Endodermal cell (in vitro differentiated cells): ENCODE measurements around the gene DNMT3L. TPM values are rescaled to one million over a fixed set of nuclear protein-coding genes. Genes with fewer than 3 reads are reported as not detected.

Experiments used
- DNase-seq: peaks from one replicate; pipeline ENCODE4 v3.0.0-alpha.2; 2017
- H3K27ac ChIP-seq: 2 replicates; pipeline ENCODE4 v1.5.1; 2013; ENCODE audit warnings: mild to moderate bottlenecking, low read depth, low read length, moderate library complexity
- H3K27me3 ChIP-seq: 2 replicates; pipeline ENCODE4 v1.6.1; 2013; ENCODE audit warnings: mild to moderate bottlenecking, low read length, moderate library complexity; ENCODE audit not compliant: insufficient read depth, control insufficient read depth, poor library complexity, severe bottlenecking
- H3K36me3 ChIP-seq: 2 replicates; pipeline ENCODE4 v1.7.0; 2013; ENCODE audit warnings: mild to moderate bottlenecking, low read length, moderate library complexity; ENCODE audit not compliant: control insufficient read depth, insufficient read depth
- H3K4me1 ChIP-seq: one replicate; pipeline ENCODE4 v1.7.0; 2013; ENCODE audit warnings: low read length; ENCODE audit not compliant: control insufficient read depth, insufficient read depth
- H3K4me3 ChIP-seq: 2 replicates; pipeline ENCODE4 v1.5.1; 2013; ENCODE audit warnings: mild to moderate bottlenecking, low read length, moderate library complexity
- H3K9ac ChIP-seq: 2 replicates; pipeline ENCODE4 v1.6.1; 2013; ENCODE audit warnings: mild to moderate bottlenecking, low read length, moderate library complexity; ENCODE audit not compliant: poor library complexity, severe bottlenecking; ENCODE audit errors: extremely low read depth
- H3K9me3 ChIP-seq: 2 replicates; pipeline ENCODE4 v1.6.1; 2013; ENCODE audit warnings: mild to moderate bottlenecking, low read length, moderate library complexity; ENCODE audit not compliant: control insufficient read depth
- H3K27ac Mint-ChIP-seq: 2 replicates; pipeline ENCODE4 v1.8.0; 2020; ENCODE audit warnings: mixed read lengths
- H3K27me3 Mint-ChIP-seq: 2 replicates; pipeline ENCODE4 v1.8.0; 2021; ENCODE audit warnings: mild to moderate bottlenecking, mixed read lengths; ENCODE audit not compliant: insufficient read depth
- H3K36me3 Mint-ChIP-seq: 2 replicates; pipeline ENCODE4 v1.8.0; 2020; ENCODE audit warnings: low read depth, mixed read lengths
- H3K4me1 Mint-ChIP-seq: 2 replicates; pipeline ENCODE4 v1.8.0; 2020; ENCODE audit warnings: mixed read lengths
- H3K4me3 Mint-ChIP-seq: 2 replicates; pipeline ENCODE4 v1.8.0; 2020; ENCODE audit warnings: mild to moderate bottlenecking, moderate library complexity, mixed read lengths
- H3K9me3 Mint-ChIP-seq: 2 replicates; pipeline ENCODE4 v1.8.0; 2020; ENCODE audit warnings: mild to moderate bottlenecking, mixed read lengths
- CTCF ChIP-seq: fragments of 200-600 bp; sonication (generic); conservative IDR thresholded peaks from 2 replicates; pipeline ENCODE4 v1.5.0; 2021; ENCODE audit warnings: antibody characterized with exemption, mild to moderate bottlenecking
- WGBS, 2 experiments: methylation state at CpG; one replicate each; pipeline versions ENCODE4 v1.1.5 to v1.1.7; 2013; ENCODE audit warnings: missing lambda C conversion rate in 2 of 2, mixed read lengths in 1 of 2; ENCODE audit not compliant: insufficient coverage in 1 of 2, insufficient read length in 1 of 2; 5-methylcytosine and 5-hydroxymethylcytosine counted together
- total RNA-seq, 2 donors: library from RNA; stranded (reverse); fragmentation: NEBNext Ultra II Directional in 1 of 2; extraction: Animal tissue kit (Norgen Biotek cat#: 25700) in 1 of 2; gene quantifications; 2 replicates in 1 of 2; 3 replicates in 1 of 2; pipeline ENCODE4 v1.2.1, GENCODE V29; 2021

The DNMT3L gene
- total RNA-seq, 2 donors from 2014 or later = 1.3 TPM; not detected in 1

- H3K9me3 Mint-ChIP-seq = peaks cover 4% of the 10 kb centered on the region
Measured at GRCh38 chr21:44272284-44272858, 10.7 kb upstream of the DNMT3L start.

GRCh38 chr21:44271558-44272283, 10.0 kb upstream of the DNMT3L start:
- Mint-ChIP-seq H3K9me3 (peaks cover 4% of the 10 kb centered on the region), H3K4me3 (no peak overlapping the region), H3K36me3 (no peaks in the 10 kb centered on the region), H3K27me3 (no peaks in the 10 kb centered on the region), H3K27ac (no peak overlapping the region), H3K4me1 (peaks cover 7% of the 10 kb centered on the region)
- Histone ChIP-seq H3K36me3 (no peaks in the 10 kb centered on the region), H3K4me3 (no peak overlapping the region), H3K9me3 (no peaks in the 10 kb centered on the region), H3K27me3 (no peaks in the 10 kb centered on the region), H3K4me1 (no peaks in the 10 kb centered on the region), H3K27ac (no peak overlapping the region), H3K9ac (no peak overlapping the region)
- no peak for DNase-seq
- no peak for TF ChIP-seq CTCF
- 92 to 96% methylated on average over 14 to 18 of the region's 18 CpGs for WGBS, 2 experiments

More at GRCh38 chr21:44272284-44272858, 10.7 kb upstream of the DNMT3L start:
- Mint-ChIP-seq H3K36me3 (no peaks in the 10 kb centered on the region), H3K4me3 (no peak overlapping the region), H3K27me3 (no peaks in the 10 kb centered on the region), H3K4me1 (peaks cover 6% of the 10 kb centered on the region), H3K27ac (no peak overlapping the region)
- Histone ChIP-seq H3K27ac (no peak overlapping the region), H3K9me3 (no peaks in the 10 kb centered on the region), H3K4me3 (no peak overlapping the region), H3K9ac (no peak overlapping the region), H3K27me3 (no peaks in the 10 kb centered on the region), H3K36me3 (no peaks in the 10 kb centered on the region), H3K4me1 (no peaks in the 10 kb centered on the region)
- no peak for TF ChIP-seq CTCF
- WGBS, 2 experiments = 86 to 89% methylated on average over 12 to 18 of the region's 18 CpGs
- no peak for DNase-seq

- Histone ChIP-seq H3K36me3 (no peaks in the 10 kb centered on the region), H3K4me3 (no peak overlapping the region), H3K27ac (no peak overlapping the region), H3K9me3 (no peaks in the 10 kb centered on the region), H3K27me3 (no peaks in the 10 kb centered on the region), H3K9ac (no peak overlapping the region), H3K4me1 (no peaks in the 10 kb centered on the region)
- no peak overlapping the region for H3K27ac Mint-ChIP-seq
- no peak overlapping the region for H3K4me3 Mint-ChIP-seq
- H3K4me1 Mint-ChIP-seq = peaks cover 3% of the 10 kb centered on the region
- TF ChIP-seq CTCF = no peak
- peak; percentile 31 for DNase-seq
- no peaks in the 10 kb centered on the region for H3K27me3 Mint-ChIP-seq
- no peaks in the 10 kb centered on the region for H3K9me3 Mint-ChIP-seq
- H3K36me3 Mint-ChIP-seq = no peaks in the 10 kb centered on the region
- WGBS, 2 experiments = 72 to 81% methylated on average over 7 to 8 of the region's 8 CpGs
Measured at GRCh38 chr21:44269090-44269489, 7.4 kb upstream of the DNMT3L start.
